22Rv1 (cell line): ENCODE measurements around the gene ZACN.

Experiments
- ZFX ChIP-seq: fragments of 450-650 bp; IDR thresholded peaks from 2 replicates; pipeline ENCODE4 v1.6.1; 2017; ENCODE audit warnings: antibody characterized with exemption, borderline replicate concordance
- TF ChIP-seq, protein P1 (sequence below): fragments of 450-650 bp; IDR thresholded peaks from 2 replicates; pipeline ENCODE4 v1.5.1; 2017; ENCODE audit warnings: mild to moderate bottlenecking

DNA sequence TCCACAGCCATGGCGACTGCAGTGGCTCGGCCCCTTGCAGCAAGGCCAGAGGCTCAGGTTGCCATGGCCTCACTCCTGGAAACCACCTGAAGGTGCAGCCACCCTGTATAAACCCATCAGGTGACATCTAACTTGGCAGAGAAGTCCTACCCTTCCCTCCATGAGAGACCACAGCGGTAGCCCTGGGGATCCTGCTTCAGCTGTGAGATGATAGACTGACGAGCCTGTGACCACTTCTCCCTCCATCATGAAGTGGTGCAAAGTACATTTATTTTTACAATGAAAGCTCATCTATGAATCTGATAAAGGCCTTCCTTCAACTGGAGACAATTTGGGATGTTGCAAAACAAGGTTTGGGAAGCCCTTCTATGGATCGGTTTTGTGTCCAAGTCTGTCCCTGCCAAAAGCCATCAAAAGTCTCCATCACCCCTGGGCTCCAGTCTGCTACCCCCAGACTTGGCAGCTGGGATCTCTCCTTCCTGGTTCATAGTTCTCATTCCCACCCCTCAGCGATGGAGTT is 1.8 kb downstream of the ZACN start:
- TF ChIP-seq, protein P1, sequence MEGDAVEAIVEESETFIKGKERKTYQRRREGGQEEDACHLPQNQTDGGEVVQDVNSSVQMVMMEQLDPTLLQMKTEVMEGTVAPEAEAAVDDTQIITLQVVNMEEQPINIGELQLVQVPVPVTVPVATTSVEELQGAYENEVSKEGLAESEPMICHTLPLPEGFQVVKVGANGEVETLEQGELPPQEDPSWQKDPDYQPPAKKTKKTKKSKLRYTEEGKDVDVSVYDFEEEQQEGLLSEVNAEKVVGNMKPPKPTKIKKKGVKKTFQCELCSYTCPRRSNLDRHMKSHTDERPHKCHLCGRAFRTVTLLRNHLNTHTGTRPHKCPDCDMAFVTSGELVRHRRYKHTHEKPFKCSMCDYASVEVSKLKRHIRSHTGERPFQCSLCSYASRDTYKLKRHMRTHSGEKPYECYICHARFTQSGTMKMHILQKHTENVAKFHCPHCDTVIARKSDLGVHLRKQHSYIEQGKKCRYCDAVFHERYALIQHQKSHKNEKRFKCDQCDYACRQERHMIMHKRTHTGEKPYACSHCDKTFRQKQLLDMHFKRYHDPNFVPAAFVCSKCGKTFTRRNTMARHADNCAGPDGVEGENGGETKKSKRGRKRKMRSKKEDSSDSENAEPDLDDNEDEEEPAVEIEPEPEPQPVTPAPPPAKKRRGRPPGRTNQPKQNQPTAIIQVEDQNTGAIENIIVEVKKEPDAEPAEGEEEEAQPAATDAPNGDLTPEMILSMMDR, result no peak
- no peak for TF ChIP-seq ZFX
